RPMI7951 (cell line): ENCODE results near the gene FKBP9. TPM values are rescaled to one million over a fixed set of nuclear protein-coding genes. Genes with fewer than 3 reads are reported as not detected.
"Not testable (repeated sequence)": the region's sequence is repeated elsewhere in the genome, so short reads cannot be mapped to it uniquely, and the experiment has no call there.

ENCODE experiments used
- DNase-seq: peaks from one replicate; pipeline ENCODE4 v3.0.0-alpha.2; 2012; ENCODE audit warnings: low read depth
- total RNA-seq: library from RNA; depleted of rRNA; stranded (reverse); fragments of >200 nt; shearing (Covaris generic); gene quantifications from 2 replicates; pipeline ENCODE4 v1.2.3, GENCODE V29; 2014; rRNA removed

Gene FKBP9, protein sequence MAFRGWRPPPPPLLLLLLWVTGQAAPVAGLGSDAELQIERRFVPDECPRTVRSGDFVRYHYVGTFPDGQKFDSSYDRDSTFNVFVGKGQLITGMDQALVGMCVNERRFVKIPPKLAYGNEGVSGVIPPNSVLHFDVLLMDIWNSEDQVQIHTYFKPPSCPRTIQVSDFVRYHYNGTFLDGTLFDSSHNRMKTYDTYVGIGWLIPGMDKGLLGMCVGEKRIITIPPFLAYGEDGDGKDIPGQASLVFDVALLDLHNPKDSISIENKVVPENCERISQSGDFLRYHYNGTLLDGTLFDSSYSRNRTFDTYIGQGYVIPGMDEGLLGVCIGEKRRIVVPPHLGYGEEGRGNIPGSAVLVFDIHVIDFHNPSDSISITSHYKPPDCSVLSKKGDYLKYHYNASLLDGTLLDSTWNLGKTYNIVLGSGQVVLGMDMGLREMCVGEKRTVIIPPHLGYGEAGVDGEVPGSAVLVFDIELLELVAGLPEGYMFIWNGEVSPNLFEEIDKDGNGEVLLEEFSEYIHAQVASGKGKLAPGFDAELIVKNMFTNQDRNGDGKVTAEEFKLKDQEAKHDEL
- total RNA-seq = 154 and 171 TPM in 2 replicates

DNA sequence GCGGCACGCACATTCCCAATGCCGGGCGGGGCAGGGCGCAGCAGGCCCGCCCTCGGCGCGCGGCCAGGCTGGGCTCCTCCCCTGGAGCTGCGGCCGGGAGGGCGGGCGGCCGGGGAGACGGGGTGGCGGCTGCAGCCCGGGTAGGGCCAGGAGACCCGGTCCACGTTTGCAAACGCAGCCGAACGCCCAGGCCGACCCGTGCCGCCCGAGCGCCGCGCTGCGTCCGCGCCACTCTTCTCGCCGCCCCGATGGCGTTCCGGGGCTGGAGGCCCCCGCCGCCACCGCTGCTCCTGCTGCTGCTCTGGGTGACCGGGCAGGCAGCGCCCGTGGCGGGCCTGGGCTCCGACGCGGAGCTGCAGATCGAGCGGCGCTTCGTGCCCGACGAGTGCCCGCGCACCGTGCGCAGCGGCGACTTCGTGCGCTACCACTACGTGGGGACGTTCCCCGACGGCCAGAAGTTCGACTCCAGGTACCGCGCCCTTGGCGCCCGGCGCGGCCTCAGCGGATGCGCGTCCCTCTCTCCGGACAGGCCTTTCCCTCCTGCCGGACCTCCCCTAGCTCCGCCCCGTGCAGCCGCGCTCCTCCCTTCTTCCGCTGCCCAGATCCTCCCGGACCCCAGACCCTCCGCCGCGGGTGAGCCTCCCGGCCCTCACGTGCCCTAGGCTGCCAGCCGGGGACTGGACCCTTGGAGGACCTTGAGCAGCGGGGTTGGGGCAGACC lies at the start of gene FKBP9:
FKBP9 (plus strand) TSS at position 115 of the 720 bp plus-strand sequence; CDS start at position 249, 134 bp downstream.
- DNase-seq = peak; percentile 96

DNA sequence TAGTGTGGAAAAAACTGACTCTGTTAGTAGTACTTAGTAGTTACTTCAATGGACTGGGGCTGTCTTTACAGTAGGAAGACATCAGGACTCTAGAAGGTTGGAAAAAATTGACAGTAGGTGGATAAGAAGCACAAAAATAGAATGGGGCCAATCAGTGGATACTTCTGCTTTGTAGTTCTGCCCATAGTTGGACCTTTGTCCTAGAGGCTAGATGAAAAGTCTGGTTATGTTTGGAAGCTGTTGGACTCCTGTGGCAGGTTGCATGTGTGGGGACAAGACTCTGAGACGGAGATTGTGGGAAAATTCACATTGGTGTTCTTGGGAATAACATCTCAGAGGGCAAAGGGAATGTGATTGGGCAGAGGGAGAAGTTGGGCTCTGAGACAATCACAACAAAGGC lies 47.0 kb upstream of the FKBP9 start:
- no peak for DNase-seq

DNA sequence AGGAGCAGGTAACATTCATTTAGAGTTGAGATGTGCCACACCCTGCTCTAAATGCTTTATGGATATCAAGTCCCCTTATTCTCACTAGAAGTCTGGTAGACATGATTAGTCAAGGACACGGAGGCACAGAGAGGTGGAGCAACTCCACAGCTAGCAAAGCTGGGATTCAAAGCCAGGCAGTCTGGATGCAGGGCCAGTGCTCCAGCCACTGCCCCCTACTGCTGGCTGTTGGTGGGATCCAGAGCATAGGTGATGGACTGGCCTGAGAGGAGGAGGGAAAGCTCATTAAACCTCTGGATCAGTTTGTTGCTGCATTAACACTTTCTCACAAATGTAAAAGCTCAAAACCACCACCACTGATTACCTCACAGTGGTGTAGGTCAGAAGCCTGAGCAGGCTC lies 43.1 kb upstream of the FKBP9 start:
- DNase-seq = no peak

DNA sequence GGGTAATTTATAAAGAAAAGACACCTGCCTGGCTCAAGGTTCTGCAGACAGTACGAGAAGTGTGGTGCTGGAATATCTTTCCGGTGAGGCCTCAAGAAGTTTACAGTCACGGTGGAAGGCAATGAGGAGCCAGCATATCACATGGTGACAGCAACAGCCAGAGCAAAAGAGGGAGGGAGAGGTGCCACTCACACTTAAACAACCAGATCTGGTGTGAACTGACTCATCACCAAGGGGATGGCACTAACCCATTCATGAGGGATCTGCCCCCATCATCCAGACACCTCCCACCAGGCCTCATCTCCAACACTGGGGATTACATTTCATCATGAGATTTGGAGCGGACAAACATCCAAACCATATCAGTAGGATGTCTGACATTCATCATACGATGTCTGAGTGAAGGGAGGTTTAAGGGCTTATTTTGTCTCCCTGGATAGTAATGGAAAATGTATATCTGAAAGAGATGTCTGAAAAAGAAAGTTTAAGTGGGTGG lies 42.2 kb upstream of the FKBP9 start:
- no peak for DNase-seq

DNA sequence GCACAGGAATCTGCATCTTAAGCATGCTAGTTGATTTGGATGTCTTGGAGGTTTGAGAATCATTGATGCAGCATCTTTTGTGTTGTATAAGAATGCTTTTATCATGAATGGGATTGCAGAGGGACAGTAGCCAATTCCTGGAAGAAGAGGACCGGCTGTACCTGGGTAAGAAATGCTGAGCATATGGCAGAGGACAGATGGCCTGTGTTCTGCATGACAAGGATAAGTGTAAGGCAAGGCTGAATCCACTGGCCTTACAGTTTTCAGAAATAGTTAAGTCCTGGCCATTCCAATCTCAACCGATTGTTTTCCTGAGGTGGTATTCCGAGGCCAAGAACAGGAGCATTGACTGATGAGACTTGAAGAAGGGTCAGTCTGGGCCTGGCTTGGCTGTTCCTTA lies 41.2 kb upstream of the FKBP9 start:
- DNase-seq = no peak

DNA sequence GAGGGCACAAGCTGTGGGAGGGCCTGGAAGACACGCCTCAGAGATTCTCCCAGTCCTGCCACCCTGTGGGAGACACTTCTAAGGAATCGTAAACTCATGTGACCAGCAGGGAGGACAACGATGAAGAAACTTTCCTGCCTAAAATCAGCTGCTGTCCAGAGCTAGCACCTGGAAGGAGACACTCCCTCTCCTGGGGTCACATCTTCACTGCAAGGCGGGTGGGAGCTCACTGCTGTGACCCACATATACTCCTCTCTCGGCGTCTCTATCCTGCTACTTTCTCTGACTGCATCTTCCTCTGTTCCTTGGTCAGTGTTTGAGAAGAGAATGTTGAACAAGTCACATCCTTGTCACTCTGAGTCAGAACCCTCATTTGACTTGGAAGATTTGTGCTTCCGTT lies 40.2 kb upstream of the FKBP9 start:
- not testable (repeated sequence) for DNase-seq

DNA sequence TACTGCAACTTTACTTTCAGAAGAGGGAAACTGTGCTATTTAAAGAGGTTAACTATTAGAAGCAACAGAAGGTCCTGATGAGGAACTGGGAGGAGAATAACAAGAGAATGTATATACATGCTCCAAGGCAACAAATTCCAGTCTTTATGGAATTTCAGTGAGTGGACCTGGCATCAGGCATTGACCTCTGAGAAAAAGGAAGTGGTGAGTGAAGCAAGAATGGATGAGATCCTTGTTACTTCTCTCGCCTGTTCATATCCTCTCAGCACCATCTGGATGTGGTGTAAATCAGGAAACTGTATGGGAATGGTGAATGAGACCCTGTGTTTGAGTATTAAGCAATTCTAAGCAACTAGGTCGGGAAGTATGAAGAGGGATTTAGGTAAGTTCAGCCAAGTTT lies 35.3 kb upstream of the FKBP9 start:
- peak; percentile 46 for DNase-seq

DNA sequence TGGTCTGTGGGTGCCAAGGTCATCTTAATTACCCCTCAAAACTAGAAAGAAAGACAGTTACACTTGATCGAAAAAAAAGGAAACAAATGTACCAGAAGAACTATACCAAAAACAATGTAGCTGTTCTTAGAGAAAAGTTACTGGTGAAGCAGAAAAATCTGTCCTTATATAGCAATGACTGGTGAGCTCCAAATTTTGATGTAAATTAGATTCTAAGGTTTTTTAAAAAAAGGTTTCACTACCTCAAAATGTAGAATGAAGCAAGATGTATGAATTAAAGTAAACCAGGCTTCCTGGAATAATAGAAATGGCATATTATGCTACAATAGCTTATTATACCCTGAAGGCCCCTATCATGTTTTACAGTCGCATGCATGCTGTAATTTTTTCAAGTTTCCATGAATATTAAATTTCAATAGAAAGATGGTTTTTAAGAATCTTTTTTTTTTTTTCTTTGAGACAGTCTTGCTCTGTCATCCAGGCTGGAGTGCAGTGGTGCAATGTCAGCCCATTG lies 28.4 kb upstream of the FKBP9 start:
- DNase-seq = no peak

DNA sequence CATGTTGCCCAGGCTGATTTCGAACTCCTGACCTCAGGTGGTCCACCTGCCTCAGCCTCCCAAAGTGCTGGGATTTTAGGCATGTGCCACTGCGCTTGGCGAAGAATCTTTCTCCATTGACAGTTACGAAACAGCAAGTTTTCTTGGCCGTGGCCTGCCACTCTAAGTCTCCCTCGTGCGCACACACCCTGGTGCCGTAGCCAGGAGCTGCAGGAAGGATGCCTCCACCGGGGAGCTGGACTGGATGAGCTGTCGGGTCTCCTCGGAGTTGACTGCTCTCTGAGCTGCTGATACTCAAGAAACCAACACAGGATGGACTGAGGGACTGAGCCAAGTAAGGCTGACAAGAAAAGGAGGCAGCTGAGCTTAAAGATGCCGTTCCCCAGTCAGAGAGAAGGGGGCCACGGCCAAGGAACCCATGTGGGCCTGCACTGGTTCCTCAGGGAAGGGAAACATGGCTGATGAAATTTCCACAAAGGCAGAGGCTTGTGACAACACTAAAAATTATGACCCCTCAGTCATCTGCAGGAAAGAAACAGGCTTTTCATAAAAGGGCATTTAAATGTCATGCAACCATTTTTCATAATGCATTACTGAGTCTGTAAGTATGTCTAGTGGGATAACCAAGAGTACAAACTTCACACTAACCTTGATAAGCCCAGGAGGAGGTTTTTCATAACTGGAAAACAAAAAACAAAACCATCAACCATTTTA lies 27.7 kb upstream of the FKBP9 start:
- no peak for DNase-seq

DNA sequence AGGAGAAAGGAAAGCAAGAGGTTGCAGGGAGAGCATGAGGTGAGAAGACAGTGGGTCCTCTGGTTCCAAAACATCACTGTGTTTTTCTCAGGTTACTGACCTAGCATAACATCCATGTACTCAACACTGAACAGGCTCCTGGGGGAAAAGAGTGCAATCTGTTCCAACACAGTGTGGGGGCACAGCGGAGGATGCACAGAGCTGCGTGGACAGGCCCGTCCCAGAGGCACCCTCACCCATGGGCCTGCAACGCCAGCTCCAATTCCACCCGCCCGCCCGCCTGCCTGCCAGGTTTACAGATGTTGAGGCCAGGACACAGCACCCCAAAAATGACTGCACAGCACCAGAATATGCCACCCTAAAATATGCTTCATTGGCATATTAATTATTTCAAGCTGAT lies 26.9 kb upstream of the FKBP9 start:
- DNase-seq = no peak

DNA sequence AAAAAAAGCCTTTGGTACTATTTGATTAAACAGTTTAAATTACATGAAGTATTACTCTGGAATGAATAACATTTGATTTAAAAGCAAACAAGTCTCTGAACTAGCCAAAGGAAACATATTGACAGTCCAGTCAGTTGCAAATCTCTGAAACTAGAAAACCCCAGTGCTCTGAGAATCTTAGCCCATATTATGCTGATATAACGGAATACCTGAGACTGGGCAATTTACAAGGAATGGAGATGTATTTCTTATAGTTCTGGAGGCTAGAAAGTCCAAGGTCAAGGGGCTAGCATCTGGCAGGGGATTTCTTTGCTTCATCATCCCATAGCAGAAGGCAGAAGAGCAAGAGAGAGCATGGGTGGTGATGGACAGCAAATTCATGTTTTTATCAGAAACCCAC lies 21.7 kb upstream of the FKBP9 start:
- no peak for DNase-seq

DNA sequence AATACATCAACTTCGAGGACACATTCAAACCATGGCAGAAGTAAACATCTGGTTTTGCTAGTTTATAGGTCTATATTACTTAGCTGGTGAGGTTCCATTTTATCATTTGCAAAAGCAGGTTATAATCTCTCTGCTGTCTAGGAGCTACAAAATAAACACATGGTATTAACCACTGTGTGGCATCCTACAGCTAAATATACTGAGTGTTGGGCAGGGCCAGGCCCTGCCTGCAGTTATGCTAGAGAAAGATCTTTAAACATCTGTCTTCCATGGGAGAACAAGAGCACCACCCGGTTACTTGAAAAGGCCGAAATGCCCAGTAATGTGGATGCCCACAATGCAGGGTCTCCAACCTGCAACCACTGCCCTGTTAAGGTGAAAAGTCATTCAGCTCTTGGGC lies 20.6 kb upstream of the FKBP9 start:
- no peak for DNase-seq

DNA sequence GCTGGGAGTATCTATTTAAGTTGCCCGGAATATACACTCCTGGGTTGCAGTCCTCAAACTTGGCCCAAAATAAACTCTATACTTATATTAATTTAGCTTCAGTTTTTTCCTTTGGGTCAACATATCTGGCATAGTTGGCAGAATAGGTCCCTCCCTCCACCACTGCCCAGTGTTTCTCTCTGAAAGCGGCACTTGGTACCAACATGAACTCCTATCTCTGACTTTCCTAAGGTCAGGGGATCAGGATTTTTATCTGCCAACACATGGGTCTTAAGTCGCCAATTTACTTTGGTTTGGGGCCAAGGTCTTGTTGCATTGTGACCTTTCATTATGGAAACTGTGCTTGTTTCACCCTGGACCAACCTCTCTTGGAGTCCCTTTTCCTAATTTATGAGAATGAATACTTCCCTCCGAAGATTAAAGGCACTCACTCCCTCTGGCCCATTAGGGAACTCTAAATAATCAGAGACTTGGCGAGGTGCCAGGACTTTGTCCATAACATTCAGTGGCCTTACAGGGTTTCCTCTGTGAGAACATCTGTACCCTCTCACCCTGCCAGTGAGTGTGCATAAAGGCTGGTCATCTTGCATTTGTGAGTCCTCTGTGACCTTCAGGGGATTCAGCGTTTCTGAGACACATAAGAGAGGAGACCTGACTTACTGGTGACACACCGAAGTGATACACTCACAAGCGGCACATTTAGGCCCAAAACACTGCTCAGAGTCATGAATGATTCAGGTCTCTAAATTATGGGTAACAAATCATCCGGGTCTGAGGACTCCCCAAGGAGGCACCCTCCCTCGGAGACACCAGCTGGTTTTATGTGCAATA lies 19.7 kb upstream of the FKBP9 start:
- peak; percentile 35 for DNase-seq

DNA sequence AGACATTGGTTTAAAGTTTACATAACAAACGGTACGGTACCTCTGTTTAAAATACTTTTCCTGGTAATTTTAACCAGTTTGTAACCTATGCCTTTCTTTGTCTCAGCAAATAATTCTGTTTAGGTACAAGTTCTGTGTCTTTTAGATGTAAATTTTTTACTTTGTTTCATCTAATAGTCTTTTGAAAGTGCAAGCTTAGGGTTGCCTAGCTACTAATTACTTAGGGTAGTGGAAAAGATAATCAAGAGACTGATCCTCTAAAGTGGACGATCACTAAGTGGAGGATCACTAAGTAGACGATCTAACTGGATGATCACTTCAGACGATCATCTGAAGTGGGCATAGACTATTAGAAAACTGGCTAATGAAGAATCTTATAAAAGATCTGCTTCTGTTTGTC lies 16.1 kb upstream of the FKBP9 start:
- no peak for DNase-seq

DNA sequence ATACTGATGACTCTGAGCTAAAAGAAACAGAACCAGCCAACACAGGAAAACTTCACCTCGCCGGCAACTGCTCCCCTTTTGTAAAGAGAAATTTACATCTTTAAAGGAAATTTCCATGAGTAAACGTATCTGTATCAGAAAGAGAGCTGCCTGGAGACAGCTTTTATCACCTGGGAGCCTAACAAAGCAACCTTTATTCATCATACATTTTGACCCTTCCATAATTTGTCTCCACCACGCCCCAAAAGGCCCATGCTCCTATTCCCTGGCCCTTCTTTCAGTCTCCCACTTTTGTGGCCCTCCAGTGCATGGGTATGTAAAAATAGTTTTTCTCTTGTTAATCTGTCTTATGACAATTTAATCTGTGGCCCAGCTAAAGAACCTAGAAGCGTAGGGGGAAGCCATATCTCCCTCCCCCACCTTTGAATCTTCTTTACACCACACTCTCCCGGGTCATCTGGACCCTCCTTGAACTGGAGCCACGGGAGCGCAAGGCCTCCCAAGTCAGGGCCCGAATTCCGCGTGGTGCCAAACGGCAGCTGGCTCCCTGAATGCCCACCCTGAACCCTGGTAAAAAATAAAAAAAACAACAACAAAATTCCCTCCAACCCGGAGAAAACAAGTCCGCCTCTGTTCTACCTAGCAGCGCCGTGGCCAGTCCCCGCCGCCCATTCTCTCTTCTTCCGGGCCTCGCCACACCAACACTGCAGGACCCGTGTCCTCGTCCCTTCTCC lies 15.4 kb upstream of the FKBP9 start:
- DNase-seq = no peak

DNA sequence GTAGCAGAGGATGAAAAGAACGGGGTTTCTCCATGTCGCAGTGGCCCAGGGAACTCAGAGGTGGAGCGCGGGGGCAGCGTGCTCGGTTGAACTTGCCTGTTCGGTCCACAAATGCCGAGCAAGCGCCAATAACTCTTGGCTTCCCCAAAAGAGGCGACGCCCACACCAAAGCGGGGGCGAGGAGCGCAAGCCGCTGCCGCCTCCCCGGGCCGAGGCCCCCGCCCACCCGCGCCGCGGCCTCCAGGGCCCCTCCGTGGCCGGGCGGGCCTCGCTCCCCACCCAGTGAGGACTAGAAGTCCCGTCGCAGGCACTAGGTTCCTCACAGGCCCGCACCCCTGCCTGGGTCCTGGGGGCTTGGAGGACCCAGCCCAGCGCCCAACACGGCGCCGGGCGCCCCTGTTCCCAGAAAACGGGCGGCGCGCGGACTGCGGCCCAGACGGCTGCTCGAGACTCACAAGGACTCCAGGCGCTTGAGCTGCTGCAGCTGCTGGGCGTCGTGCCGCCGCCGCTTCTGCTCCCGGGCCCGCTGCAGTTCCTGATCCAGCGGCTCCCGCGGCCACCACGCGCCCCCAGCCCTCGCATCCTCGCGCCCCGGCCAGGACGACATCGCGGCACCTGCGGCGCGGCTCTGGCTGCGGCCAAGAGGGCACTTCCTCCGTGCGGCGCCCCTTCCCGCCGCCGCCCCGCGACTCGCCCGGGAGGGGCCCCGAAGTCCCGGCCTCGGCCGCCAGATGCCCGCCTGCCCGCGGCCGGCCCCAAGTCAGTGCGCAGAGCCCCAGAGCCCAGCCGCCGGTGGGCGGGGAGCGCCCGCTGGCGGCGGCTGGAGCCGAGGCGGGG lies 14.6 kb upstream of the FKBP9 start:
- DNase-seq = peak; percentile 84

DNA sequence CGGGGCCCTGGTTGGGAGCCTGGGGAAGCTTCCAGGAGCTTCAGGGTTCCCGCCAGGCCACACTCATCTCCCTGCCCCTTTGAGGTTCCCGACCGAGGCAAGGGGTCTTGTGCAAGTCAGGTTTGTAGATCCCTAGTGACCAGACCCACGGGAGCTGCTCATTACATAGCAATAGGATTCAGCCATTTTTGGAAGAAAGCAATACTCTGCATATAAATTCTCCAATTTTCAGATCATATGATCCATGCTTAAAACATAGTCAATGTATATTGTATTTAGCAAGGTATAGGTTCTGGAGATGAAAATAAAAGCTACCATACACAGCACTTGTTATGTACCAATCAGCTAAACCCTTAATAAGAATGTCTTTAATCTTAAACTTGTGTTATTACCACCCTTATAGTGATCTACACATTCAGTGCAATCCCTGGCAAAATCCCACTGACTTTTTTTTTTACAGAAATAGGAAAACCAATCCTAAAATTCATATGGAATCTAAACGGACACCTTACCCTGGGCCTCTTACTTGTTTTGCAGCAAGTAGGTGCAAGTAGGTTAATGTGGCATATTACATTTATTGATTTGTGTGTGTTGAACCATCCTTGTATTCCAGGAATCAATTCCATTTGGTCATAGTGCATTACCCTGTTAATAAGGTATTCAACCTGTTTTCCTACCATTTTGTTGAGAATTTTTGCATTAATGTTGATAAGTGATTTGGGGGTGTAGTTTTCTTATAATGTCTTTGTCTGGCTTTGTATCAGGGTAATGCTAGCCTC lies 13.8 kb upstream of the FKBP9 start:
- no peak for DNase-seq

DNA sequence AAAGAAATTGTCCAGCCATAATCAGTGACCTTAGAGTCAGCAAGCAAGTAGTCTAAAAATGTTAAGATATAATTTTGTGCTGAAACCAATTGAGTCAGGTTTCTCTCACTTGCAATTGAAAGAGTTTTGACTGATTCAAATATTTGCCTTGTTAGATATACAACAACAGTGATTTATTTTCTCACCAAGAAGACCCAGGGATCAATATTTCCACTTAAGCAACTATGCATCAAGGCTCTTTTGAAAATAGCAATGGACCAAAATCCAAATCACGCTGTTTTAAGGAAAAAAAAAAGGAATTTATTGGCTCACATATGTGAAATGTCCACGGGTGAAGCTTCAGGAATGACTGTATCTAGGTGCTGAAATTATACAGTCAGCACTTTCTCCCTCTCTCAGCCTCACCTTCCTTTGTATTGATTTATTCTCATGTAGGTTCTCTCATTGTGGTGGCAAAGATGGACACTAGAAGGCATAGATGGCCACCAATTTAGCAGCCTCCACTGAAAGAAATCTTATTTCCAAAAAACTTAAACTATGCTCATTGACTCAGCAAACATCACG lies 9.7 kb upstream of the FKBP9 start:
- DNase-seq = no peak
